ENCODE measurements around the gene TFEB. TPM values are rescaled to one million over a fixed set of nuclear protein-coding genes. Genes with fewer than 3 reads are reported as not detected.
A peak's percentile ranks its signal among the peaks of the same experiment; 100 is the strongest.

Gene TFEB
- total and polyA plus RNA-seq, 2 of the 8 experiments (the other 6 are each of a cell fraction or from before 2014, with no cell fraction given), result 2.3 to 6.7 TPM

DNA sequence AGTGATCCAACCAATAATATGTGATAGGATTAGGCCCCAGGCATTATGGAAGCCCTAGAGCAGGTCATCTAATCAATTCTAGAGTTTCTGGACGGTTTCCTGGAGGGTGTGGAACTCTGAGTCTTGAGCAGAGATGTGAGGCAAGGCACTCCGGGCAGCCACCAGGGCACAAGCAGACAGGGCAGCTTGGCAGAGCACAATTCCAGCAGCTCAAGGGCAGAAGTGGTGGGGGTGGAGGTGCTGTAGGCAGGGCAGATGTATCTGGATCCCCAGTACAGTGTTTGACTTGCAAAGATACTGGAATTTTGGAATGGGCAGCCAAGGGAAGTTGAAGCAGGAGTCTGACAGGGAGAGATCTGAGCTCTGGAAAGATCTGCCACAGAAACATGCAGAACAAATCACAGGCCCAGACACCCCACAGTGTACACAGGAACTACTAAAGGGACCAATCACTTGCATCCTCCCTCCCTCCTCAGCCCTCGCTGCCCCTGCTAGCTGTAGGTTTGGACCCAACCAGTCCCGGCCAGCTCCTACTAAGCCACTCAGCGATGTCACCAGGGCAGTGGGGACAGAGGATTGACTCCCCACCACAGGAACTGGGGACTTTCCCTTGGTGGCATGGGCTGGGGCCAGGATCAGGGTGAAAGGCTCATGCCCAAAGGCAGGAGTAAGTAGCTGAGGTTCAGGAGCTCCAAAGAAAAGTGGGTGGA, 47.0 kb downstream of the TFEB start:
- peak overlapping the region; percentile 63; the same call in 1 of the 2 replicates for H2BK15ac ChIP-seq (ENCODE audit: low read length)
- no peak overlapping the region; the same call in 1 of the 2 replicates for H2BK12ac ChIP-seq (ENCODE audit: low read depth, low read length)
- no peak overlapping the region for H3K27ac ChIP-seq (ENCODE audit: low read depth, low read length)
- WGBS, 2 experiments (ENCODE audit: extremely low coverage in 1 of 2, insufficient coverage in 1 of 2, insufficient read length in 1 of 2, insufficient replicate concordance in 2 of 2, low coverage in 1 of 2, low lambda C conversion rate in 2 of 2, missing lambda C conversion rate in 1 of 2), result 86% methylated on average over 5 of the region's 5 CpGs; no CpG with 5 or more reads in 1 of the 2 experiments
- no peak overlapping the region for H4K91ac ChIP-seq (replicated peaks; ENCODE audit: insufficient read length, low read length)
- no peak overlapping the region for H3K18ac ChIP-seq (ENCODE audit: extremely low read depth, low read length)
- H3K4me2 ChIP-seq (ENCODE audit: insufficient read depth in 1 of 2, low read depth in 2 of 2, low read length in 2 of 2), result no peak overlapping the region
- H2AK5ac ChIP-seq (ENCODE audit: low read depth, low read length), result no peak overlapping the region
- H2BK120ac ChIP-seq (replicated peaks; ENCODE audit: low read depth, low read length), result no peak overlapping the region
- no peaks in the 10 kb centered on the region for H3K9me3 ChIP-seq (ENCODE audit: insufficient read depth in 2 of 2, low read depth in 1 of 2, low read length in 1 of 2)
- peaks cover 0 to under 1% (median 0%) of the 10 kb centered on the region in 4 experiments; a peak in 3 of 7 replicates for H3K27me3 ChIP-seq (replicated peaks in 1 of 4; ENCODE audit: control insufficient read depth in 3 of 4, extremely low read depth in 1 of 4, insufficient read depth in 3 of 4, low read length in 3 of 4)
- FAIRE-seq, result no peak
- peaks cover 5 to 20% (median 8%) of the 10 kb centered on the region in 4 experiments; a peak in 6 of 7 replicates for H3K4me1 ChIP-seq (replicated peaks in 1 of 4; ENCODE audit: control insufficient read depth in 3 of 4, insufficient read depth in 4 of 4, low read length in 3 of 4)
- H3K23ac ChIP-seq (ENCODE audit: insufficient read length), result no peak overlapping the region
- no peak overlapping the region for H4K5ac ChIP-seq (ENCODE audit: insufficient read length, low read depth, low read length)
- peaks cover under 1% of the 10 kb centered on the region; the same call in 1 of the 2 replicates for H3K23me2 ChIP-seq (ENCODE audit: low read depth, low read length)
- peak overlapping the region; percentile 29; the same call in 1 of the 2 replicates for H4K8ac ChIP-seq (ENCODE audit: extremely low read depth, insufficient read depth, low read length)
- DNase-seq (ENCODE audit: low read depth in 1 of 2, low spot score in 2 of 2), result no peak
- no peak overlapping the region for H3K9ac ChIP-seq (replicated peaks in 1 of 4; ENCODE audit: extremely low read depth in 1 of 4, low read depth in 3 of 4, low read length in 3 of 4)
- ChIA-PET CTCF (ENCODE audit: partially characterized antibody) (interaction anchor here (0.6 to 14.1 kb wide), 20 partner anchors 8 to 809 kb away, joined by 3 to 299 read pairs (median 4); no protein-coding TSS in a partner anchor), POLR2A (ENCODE audit: partially characterized antibody) (interaction anchor here (0.6 to 1.4 kb wide), 3 partner anchors 27 to 516 kb away, joined by 3 read pairs; no protein-coding TSS in a partner anchor)
- H2BK20ac ChIP-seq (ENCODE audit: low read length), result no peak overlapping the region
- H3K36me3 ChIP-seq (ENCODE audit: control insufficient read depth in 2 of 4, insufficient read depth in 4 of 4, low read length in 3 of 4), result no peaks in the 10 kb centered on the region
- H3K56ac ChIP-seq (replicated peaks; ENCODE audit: insufficient read length, low read depth, low read length), result no peak overlapping the region
- no peak overlapping the region for H3K4me3 ChIP-seq (ENCODE audit: extremely low read depth in 1 of 4, insufficient read depth in 2 of 4, low read depth in 3 of 4, low read length in 4 of 4)
- no peaks in the 10 kb centered on the region for H3K79me2 ChIP-seq (ENCODE audit: control insufficient read depth in 1 of 2, insufficient read depth in 2 of 2, low read length in 2 of 2)
- no peak overlapping the region for H3K14ac ChIP-seq (ENCODE audit: insufficient read length)
- H3K79me1 ChIP-seq (ENCODE audit: low read depth, low read length), result no peaks in the 10 kb centered on the region
- no peak overlapping the region for H2BK5ac ChIP-seq (ENCODE audit: low read depth, low read length)
- H3K4ac ChIP-seq (replicated peaks; ENCODE audit: insufficient read length, low read depth, low read length), result no peak overlapping the region
- H2AFZ ChIP-seq (ENCODE audit: low read length), result no peak overlapping the region
- no peaks in the 10 kb centered on the region for H4K20me1 ChIP-seq (replicated peaks in 1 of 2; ENCODE audit: control insufficient read depth in 1 of 2, insufficient read depth in 2 of 2, low read length in 2 of 2)
- TF ChIP-seq TEAD4 (IDR thresholded peaks at IDR 0.05; ENCODE audit: low read depth, low read length) (no peak), SIN3A (conservative IDR thresholded peaks at IDR 0.05 in 1 of 2, IDR thresholded peaks at IDR 0.05 in 1 of 2; ENCODE audit: low read depth in 1 of 2, low read length in 2 of 2) (no peak), BCL11A (IDR thresholded peaks at IDR 0.05; ENCODE audit: low read depth in 2 of 2, low read length in 2 of 2) (no peak), RBBP5 (IDR thresholded peaks at IDR 0.05; ENCODE audit: borderline replicate concordance, low read depth, low read length) (no peak), JUND (IDR thresholded peaks at IDR 0.05; ENCODE audit: low read length) (no peak), CBX5 (IDR thresholded peaks at IDR 0.05; ENCODE audit: low read depth, low read length) (no peak), EZH2 (IDR thresholded peaks at IDR 0.05; ENCODE audit: low read depth, low read length, severe bottlenecking) (no peak), RAD21 (IDR thresholded peaks at IDR 0.05 in 1 of 2, conservative IDR thresholded peaks at IDR 0.05 in 1 of 2; ENCODE audit: low read depth in 2 of 2, low read length in 2 of 2) (no peak)
- TF ChIP-seq, protein P1, sequence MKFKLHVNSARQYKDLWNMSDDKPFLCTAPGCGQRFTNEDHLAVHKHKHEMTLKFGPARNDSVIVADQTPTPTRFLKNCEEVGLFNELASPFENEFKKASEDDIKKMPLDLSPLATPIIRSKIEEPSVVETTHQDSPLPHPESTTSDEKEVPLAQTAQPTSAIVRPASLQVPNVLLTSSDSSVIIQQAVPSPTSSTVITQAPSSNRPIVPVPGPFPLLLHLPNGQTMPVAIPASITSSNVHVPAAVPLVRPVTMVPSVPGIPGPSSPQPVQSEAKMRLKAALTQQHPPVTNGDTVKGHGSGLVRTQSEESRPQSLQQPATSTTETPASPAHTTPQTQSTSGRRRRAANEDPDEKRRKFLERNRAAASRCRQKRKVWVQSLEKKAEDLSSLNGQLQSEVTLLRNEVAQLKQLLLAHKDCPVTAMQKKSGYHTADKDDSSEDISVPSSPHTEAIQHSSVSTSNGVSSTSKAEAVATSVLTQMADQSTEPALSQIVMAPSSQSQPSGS (IDR thresholded peaks at IDR 0.05; ENCODE audit: low read length), result no peak
